HG03135 (cell line): ENCODE data around the gene BROX.
"Not testable (repeated sequence)": the region's sequence is repeated elsewhere in the genome, so short reads cannot be mapped to it uniquely, and the experiment has no call there.

Source experiments
- ATAC-seq: cut with Tn5 transposase; IDR thresholded peaks from one replicate; pipeline ENCODE4 v1.9.1; 2021; ENCODE audit warnings: mild to moderate bottlenecking, moderate library complexity; ENCODE audit not compliant: unreplicated experiment

BROX gene

GRCh38 chr1:222712253-222713090 lies at the start of gene BROX, which contains the start of gene AIDA:
Gene BROX (plus strand): TSS chr1:222712564. CDS start chr1:222715700, 3,136 bp downstream.
Gene AIDA (minus strand): TSS chr1:222712491. CDS start chr1:222712317, 174 bp downstream.
- ATAC-seq: peak; percentile 81

GRCh38 chr1:222663431-222663934 lies 48.9 kb upstream of the BROX start:
- ATAC-seq: no peak

GRCh38 chr1:222665964-222666363 lies 46.4 kb upstream of the BROX start:
- ATAC-seq: no peak

- not testable (repeated sequence) for ATAC-seq
Measured at GRCh38 chr1:222668184-222668583, 44.2 kb upstream of the BROX start.

- not testable (repeated sequence) for ATAC-seq
Measured at GRCh38 chr1:222669107-222669506, 43.3 kb upstream of the BROX start.

- no peak for ATAC-seq
Measured at GRCh38 chr1:222670110-222670509, 42.3 kb upstream of the BROX start.

GRCh38 chr1:222680080-222680479 lies 32.3 kb upstream of the BROX start:
- ATAC-seq: no peak

- no peak for ATAC-seq
Measured at GRCh38 chr1:222691016-222691415, 21.3 kb upstream of the BROX start.

GRCh38 chr1:222694927-222695326 lies 17.4 kb upstream of the BROX start:
- ATAC-seq: no peak

GRCh38 chr1:222696741-222697140 lies 15.6 kb upstream of the BROX start:
- no peak for ATAC-seq

- no peak for ATAC-seq
Measured at GRCh38 chr1:222697203-222697602, 15.2 kb upstream of the BROX start.

- ATAC-seq: no peak
Measured at GRCh38 chr1:222697826-222698225, 14.5 kb upstream of the BROX start.

- no peak for ATAC-seq
Measured at GRCh38 chr1:222702210-222702609, 10.2 kb upstream of the BROX start.

- no peak for ATAC-seq
Measured at GRCh38 chr1:222704260-222704659, 8.1 kb upstream of the BROX start.

- no peak for ATAC-seq
Measured at GRCh38 chr1:222706815-222707214, 5.5 kb upstream of the BROX start.

- ATAC-seq: no peak
Measured at GRCh38 chr1:222709700-222710153, 2.6 kb upstream of the BROX start.

- peak; percentile 35 for ATAC-seq
Measured at GRCh38 chr1:222711319-222712252, 778 bp upstream of the BROX start.

GRCh38 chr1:222713091-222713961 lies 962 bp downstream of the BROX start:
- ATAC-seq: peak; percentile 54

GRCh38 chr1:222716393-222716792 lies 4.0 kb downstream of the BROX start:
- ATAC-seq: no peak

GRCh38 chr1:222728746-222729145 lies 16.4 kb downstream of the BROX start:
- no peak for ATAC-seq
